HL-60 (cell line): ENCODE results near the gene ADCY1.
"Not testable (repeated sequence)": the region's sequence is repeated elsewhere in the genome, so short reads cannot be mapped to it uniquely, and the experiment has no call there.

Experiments
- DNase-seq, 2 experiments: peaks; one replicate each; pipeline ENCODE4 v3.0.0-alpha.2; 2010 to 2020; ENCODE audit warnings: low read depth in 1 of 2, low spot score in 1 of 2
- H3K27ac ChIP-seq: fragments of 250-450 bp; sonication (Bioruptor Pico); replicated peaks from 2 replicates; pipeline ENCODE4 v1.5.1; 2020; ENCODE audit warnings: mild to moderate bottlenecking, moderate library complexity
- H3K27me3 ChIP-seq: fragments of 250-450 bp; sonication (Bioruptor Pico); 2 replicates; pipeline ENCODE4 v1.5.1; 2021; ENCODE audit warnings: mild to moderate bottlenecking, moderate library complexity; ENCODE audit not compliant: insufficient read depth, poor library complexity, severe bottlenecking
- H3K4me3 ChIP-seq: replicated peaks from 2 replicates; pipeline ENCODE4 v1.5.1; 2011; ENCODE audit warnings: mild to moderate bottlenecking, control low read depth, low read length; ENCODE audit not compliant: insufficient read depth
- POLR2AphosphoS5 ChIP-seq: IDR thresholded peaks from 2 replicates; pipeline ENCODE4 v1.6.1; 2012; ENCODE audit warnings: low read depth

ADCY1 gene

DNA sequence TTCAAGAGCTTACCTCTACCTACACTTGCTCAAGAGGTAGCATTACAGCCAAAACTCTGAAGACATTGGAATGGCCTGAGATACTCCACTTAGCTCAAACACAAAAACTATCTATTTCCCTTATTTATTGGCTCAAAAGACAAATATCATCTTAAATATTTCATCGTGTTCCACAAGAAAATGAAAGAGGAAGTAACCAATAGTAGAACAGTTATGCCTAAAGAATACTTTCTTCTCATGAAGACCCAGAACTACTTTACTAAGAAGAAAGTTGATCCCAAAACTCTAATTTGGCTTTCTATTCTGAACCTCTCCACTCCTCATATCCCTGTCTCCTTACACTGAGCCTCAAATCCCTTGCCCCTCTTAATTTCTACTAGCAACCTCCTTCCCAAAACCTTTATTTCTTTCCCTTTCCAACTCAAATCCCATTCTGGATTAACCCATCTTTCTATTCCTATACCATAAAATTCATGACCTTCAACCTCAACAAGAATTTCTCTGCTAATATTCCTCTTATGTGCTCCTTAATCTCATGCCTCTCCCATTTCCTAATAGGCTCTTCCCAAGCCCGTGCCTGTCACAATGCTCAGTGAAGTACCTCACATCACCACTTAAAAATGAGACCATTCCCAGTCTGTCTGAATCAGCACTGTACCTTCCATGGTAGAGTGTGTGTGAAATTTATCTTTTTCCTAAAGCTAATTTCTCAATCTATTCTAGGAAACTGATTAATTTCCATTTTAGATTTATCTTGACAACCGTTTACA, 188.2 kb downstream of the ADCY1 start:
- H3K27ac ChIP-seq, H3K4me3 ChIP-seq, DNase-seq: not testable (repeated sequence)

GRCh38 chr7:45768516-45769394, 194.6 kb downstream of the ADCY1 start:
- H3K4me3 ChIP-seq: peak overlapping the region; percentile 94
- peak overlapping the region; percentile 89 for H3K27ac ChIP-seq
- TF ChIP-seq POLR2AphosphoS5: peak; percentile 32; the same call in 1 of the 2 replicates
- H3K27me3 ChIP-seq: not testable (repeated sequence)
- DNase-seq: peak; percentile 98

More for the DNA sequence above, 188.2 kb downstream of the ADCY1 start:
- not testable (repeated sequence) for H3K27me3 ChIP-seq

GRCh38 chr7:45769626-45770025, 195.5 kb downstream of the ADCY1 start:
- H3K27me3 ChIP-seq, DNase-seq, H3K27ac ChIP-seq: not testable (repeated sequence)
- peak overlapping the region; percentile 94 for H3K4me3 ChIP-seq
